MCF 10A (cell line): ENCODE results near the gene MOB3C. TPM values are rescaled to one million over a fixed set of nuclear protein-coding genes. Genes with fewer than 3 reads are reported as not detected.

Experiments
- BruUV-seq: library from RNA; stranded (reverse); fragments of 400-500 nt; replicated peaks from 2 replicates; lab custom pipeline; 2021; lab: Mats Ljungman, UMichigan
- CTCF ChIA-PET: fragments of 300-600 bp; sonication (Branson Sonifier 250); formaldehyde crosslinking; extraction: SDS; loops from one replicate; lab custom pipeline; 2021; ENCODE audit warnings: antibody characterized with exemption, inconsistent platforms; lab: Yijun Ruan, JAX
- POLR2A ChIA-PET: fragments of 300-600, 350-650 bp; sonication (Branson Sonifier 250); formaldehyde crosslinking; extraction: SDS; loops from one replicate; lab custom pipeline; 2020; ENCODE audit warnings: antibody characterized with exemption, inconsistent platforms; lab: Yijun Ruan, JAX
- DNase-seq: peaks from one replicate; pipeline ENCODE4 v3.0.0-alpha.2; 2018; ENCODE audit not compliant: unreplicated experiment
- H3K27ac Mint-ChIP-seq: one replicate; pipeline ENCODE4 v1.8.0; 2022; ENCODE audit warnings: mild to moderate bottlenecking, low read depth, mixed read lengths; ENCODE audit not compliant: unreplicated experiment
- H3K27me3 Mint-ChIP-seq: one replicate; pipeline ENCODE4 v1.8.0; 2022; ENCODE audit warnings: mixed read lengths; ENCODE audit not compliant: insufficient read depth, unreplicated experiment
- H3K36me3 Mint-ChIP-seq: one replicate; pipeline ENCODE4 v1.8.0; 2022; ENCODE audit warnings: mild to moderate bottlenecking, moderate library complexity, mixed read lengths; ENCODE audit not compliant: insufficient read depth, unreplicated experiment
- H3K4me1 Mint-ChIP-seq: one replicate; pipeline ENCODE4 v1.8.0; 2022; ENCODE audit warnings: mixed read lengths; ENCODE audit not compliant: insufficient read depth, unreplicated experiment
- H3K4me3 Mint-ChIP-seq: one replicate; pipeline ENCODE4 v1.8.0; 2022; ENCODE audit warnings: mild to moderate bottlenecking, moderate library complexity, mixed read lengths; ENCODE audit not compliant: unreplicated experiment
- H3K9me3 Mint-ChIP-seq: one replicate; pipeline ENCODE4 v1.8.0; 2022; ENCODE audit warnings: mixed read lengths; ENCODE audit not compliant: unreplicated experiment
- intact Hi-C: fragments of 100-400 bp; cut with micrococcal nuclease; formaldehyde crosslinking; loops from 2 replicates; pipeline ENCODE4 v1.14.1; 2022
- total RNA-seq: library from RNA; stranded (reverse); gene quantifications from 2 replicates; pipeline ENCODE4 v1.2.3, GENCODE V29; 2022
- TF ChIP-seq, protein P1 (sequence below): fragments of 200-600 bp; IDR thresholded peaks from one replicate; pipeline ENCODE4 v1.8.0; 2022; ENCODE audit warnings: antibody characterized with exemption, mild to moderate bottlenecking; ENCODE audit not compliant: unreplicated experiment

The MOB3C gene
- total RNA-seq, 1 experiment from 2014 or later: 5.8 TPM

DNA sequence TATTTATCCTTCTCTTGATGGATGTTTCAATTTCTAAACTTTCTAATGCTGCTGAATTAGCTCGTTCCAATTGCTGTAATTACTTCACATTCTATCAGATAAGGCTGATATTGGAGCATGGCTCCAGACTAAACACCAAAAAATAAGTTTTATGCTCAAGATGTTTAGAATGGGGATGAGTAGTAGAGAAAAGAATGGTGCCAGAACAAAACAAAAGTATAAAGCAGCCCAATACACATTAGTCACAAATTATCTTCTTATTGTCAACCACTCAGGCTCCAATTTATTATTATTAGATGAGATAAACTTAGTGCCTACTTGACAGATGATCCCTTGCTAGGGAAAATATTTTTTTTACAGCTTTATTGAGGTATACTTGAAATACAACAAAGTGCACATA is 29.7 kb upstream of the MOB3C start:
- Mint-ChIP-seq H3K36me3 (peaks cover 40% of the 10 kb centered on the region), H3K4me3 (no peak overlapping the region), H3K4me1 (peaks cover 6% of the 10 kb centered on the region), H3K27ac (no peak overlapping the region), H3K9me3 (no peaks in the 10 kb centered on the region), H3K27me3 (no peaks in the 10 kb centered on the region)
- CTCF ChIA-PET: interaction anchor here (0.6 kb wide), 1 partner anchor 71 kb away, joined by 3 read pairs; no protein-coding TSS in a partner anchor
- TF ChIP-seq, protein P1, sequence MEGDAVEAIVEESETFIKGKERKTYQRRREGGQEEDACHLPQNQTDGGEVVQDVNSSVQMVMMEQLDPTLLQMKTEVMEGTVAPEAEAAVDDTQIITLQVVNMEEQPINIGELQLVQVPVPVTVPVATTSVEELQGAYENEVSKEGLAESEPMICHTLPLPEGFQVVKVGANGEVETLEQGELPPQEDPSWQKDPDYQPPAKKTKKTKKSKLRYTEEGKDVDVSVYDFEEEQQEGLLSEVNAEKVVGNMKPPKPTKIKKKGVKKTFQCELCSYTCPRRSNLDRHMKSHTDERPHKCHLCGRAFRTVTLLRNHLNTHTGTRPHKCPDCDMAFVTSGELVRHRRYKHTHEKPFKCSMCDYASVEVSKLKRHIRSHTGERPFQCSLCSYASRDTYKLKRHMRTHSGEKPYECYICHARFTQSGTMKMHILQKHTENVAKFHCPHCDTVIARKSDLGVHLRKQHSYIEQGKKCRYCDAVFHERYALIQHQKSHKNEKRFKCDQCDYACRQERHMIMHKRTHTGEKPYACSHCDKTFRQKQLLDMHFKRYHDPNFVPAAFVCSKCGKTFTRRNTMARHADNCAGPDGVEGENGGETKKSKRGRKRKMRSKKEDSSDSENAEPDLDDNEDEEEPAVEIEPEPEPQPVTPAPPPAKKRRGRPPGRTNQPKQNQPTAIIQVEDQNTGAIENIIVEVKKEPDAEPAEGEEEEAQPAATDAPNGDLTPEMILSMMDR: no peak
- no peak for DNase-seq
- intact Hi-C loops: no loop called here
- POLR2A ChIA-PET: interaction anchor here (1.3 kb wide), 1 partner anchor 79 kb away, joined by 3 read pairs; no protein-coding TSS in a partner anchor
- no TSS peak for BruUV-seq

DNA sequence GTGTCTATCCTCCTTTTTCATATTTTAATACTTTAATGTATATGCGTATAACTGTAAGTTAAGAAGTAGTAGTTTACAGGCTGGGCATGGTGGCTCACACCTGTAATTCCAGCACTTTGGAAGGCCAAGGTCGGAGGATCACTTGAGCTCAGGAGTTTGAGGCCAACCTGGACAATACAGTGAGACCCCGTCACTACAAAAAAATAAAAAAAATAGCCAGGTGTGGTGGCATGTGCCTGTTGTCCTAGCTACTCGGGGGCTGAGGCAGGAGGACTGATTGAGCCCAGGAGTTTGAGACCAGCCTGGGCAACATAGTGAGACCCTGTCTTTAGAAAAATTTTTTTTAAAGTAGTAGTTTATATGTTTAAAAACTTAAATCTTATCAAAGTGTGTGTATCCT is 29.2 kb upstream of the MOB3C start:
- ChIA-PET CTCF (interaction anchor here (0.6 kb wide), 1 partner anchor 72 kb away, joined by 3 read pairs; no protein-coding TSS in a partner anchor), POLR2A (no interaction called here)
- intact Hi-C loops: no loop called here
- Mint-ChIP-seq H3K9me3 (no peaks in the 10 kb centered on the region), H3K36me3 (peaks cover 39% of the 10 kb centered on the region), H3K27ac (no peak overlapping the region), H3K4me3 (no peak overlapping the region), H3K4me1 (peaks cover 6% of the 10 kb centered on the region), H3K27me3 (no peaks in the 10 kb centered on the region)
- BruUV-seq: no TSS peak
- TF ChIP-seq, protein P1: no peak
- DNase-seq: no peak

DNA sequence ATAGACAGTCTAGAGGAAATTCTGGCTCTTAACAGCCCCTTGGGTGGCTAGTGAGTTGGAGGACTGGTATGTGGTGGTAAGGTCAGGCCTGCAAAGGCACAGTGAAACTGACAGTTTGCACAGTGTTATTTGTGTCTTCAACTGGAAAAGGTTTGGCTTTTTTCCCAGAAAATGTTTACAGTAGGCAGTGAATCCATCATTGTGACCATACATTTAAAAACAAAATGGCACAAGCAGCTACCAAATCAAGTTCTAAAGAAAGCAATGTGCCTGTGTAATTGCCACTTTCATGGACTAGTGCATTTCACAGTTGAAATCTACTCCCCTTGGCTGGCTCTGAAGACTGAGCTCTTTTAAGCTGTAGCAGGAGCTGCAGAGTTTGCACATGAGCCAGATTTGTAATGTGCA is 26.8 kb upstream of the MOB3C start:
- CTCF ChIA-PET: interaction anchor here (0.6 to 1.1 kb wide), 6 partner anchors 12 to 81 kb away, joined by 3 to 5 read pairs (median 3); partner anchors contain the start of gene MOB3C
- Mint-ChIP-seq H3K27ac (no peak overlapping the region), H3K9me3 (no peaks in the 10 kb centered on the region), H3K36me3 (peaks cover 19% of the 10 kb centered on the region), H3K4me1 (peaks cover 23% of the 10 kb centered on the region), H3K4me3 (no peak overlapping the region), H3K27me3 (no peaks in the 10 kb centered on the region)
- POLR2A ChIA-PET: interaction anchor here (0.7 to 3.6 kb wide), 12 partner anchors 11 to 303 kb away, joined by 3 to 23 read pairs (median 5); partner anchors contain the start of genes ATPAF1, EFCAB14, MKNK1 and MOB3C
- no TSS peak for BruUV-seq
- intact Hi-C loops: no loop called here
- TF ChIP-seq, protein P1: no peak
- peak; percentile 78 for DNase-seq

DNA sequence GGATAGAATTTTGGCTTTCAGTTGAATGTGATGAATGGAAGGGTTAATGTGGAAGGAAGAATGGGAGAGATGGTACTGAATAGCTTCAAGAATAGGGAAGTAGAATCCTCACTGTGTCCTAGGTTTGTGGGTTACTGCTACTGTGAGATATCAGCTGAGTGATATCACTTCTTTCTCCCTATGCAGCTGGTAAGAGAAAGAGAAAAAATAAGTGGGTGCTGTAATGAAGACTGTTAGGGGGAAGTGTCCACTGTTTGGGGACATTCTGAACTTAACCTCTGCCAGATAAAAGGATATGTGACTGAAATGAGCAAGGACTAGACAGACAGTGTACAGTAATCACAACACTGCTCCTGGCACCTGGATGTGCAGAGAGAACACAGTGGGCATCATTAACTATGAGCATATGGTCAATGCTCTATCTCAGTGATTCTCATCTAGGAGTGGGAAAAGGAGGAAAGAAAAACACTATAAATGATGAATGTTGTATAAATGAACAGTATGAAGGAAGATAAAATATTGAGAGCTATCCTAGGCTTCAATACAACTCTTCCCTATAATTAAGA is 25.6 kb upstream of the MOB3C start:
- BruUV-seq: no TSS peak
- no peak overlapping the region for H3K27ac Mint-ChIP-seq
- DNase-seq: no peak
- intact Hi-C loops: no loop called here
- no peak overlapping the region for H3K4me3 Mint-ChIP-seq
- H3K9me3 Mint-ChIP-seq: no peaks in the 10 kb centered on the region
- POLR2A ChIA-PET: interaction anchor here (1.9 to 3.6 kb wide), 4 partner anchors 11 to 38 kb away, joined by 7 to 23 read pairs (median 12); partner anchors contain the start of genes ATPAF1, MKNK1 and MOB3C
- TF ChIP-seq, protein P1: no peak
- peaks cover 23% of the 10 kb centered on the region for H3K4me1 Mint-ChIP-seq
- no peaks in the 10 kb centered on the region for H3K27me3 Mint-ChIP-seq
- H3K36me3 Mint-ChIP-seq: peaks cover 18% of the 10 kb centered on the region
- CTCF ChIA-PET: interaction anchor here (0.6 to 1.2 kb wide), 4 partner anchors 8 to 25 kb away, joined by 3 read pairs; no protein-coding TSS in a partner anchor
